Measurements from ENCODE around the gene SULT1E1.
A peak's percentile ranks its signal among the peaks of the same experiment; 100 is the strongest.

SULT1E1 gene

GRCh38 chr4:69858690-69859089 lies 1.3 kb downstream of the SULT1E1 start:
- ATAC-seq: peak; percentile 58
- no peak for TF ChIP-seq ZNF565 (CRISPR knock-in tag; conservative IDR thresholded peaks at IDR 0.05; ENCODE audit: low read depth)
- no peak for TF ChIP-seq SNAI2 (CRISPR knock-in tag; IDR thresholded peaks at IDR 0.05)
- no peak for TF ChIP-seq TCF4 (CRISPR knock-in tag; IDR thresholded peaks at IDR 0.05; ENCODE audit: borderline replicate concordance)
- no peak for TF ChIP-seq PPARA (CRISPR knock-in tag; IDR thresholded peaks at IDR 0.05; ENCODE audit: borderline replicate concordance)
- no peak for TF ChIP-seq CSRNP3 (CRISPR knock-in tag; IDR thresholded peaks at IDR 0.05)
- TF ChIP-seq, protein P1, sequence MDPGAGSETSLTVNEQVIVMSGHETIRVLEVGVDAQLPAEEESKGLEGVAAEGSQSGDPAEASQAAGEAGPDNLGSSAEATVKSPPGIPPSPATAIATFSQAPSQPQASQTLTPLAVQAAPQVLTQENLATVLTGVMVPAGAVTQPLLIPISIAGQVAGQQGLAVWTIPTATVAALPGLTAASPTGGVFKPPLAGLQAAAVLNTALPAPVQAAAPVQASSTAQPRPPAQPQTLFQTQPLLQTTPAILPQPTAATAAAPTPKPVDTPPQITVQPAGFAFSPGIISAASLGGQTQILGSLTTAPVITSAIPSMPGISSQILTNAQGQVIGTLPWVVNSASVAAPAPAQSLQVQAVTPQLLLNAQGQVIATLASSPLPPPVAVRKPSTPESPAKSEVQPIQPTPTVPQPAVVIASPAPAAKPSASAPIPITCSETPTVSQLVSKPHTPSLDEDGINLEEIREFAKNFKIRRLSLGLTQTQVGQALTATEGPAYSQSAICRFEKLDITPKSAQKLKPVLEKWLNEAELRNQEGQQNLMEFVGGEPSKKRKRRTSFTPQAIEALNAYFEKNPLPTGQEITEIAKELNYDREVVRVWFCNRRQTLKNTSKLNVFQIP (CRISPR knock-in tag; IDR thresholded peaks at IDR 0.05; ENCODE audit: borderline replicate concordance, low read depth): no peak
- no peak for TF ChIP-seq OSR1 (CRISPR knock-in tag; IDR thresholded peaks at IDR 0.05)
- TF ChIP-seq GLIS3 (CRISPR knock-in tag; IDR thresholded peaks at IDR 0.05): no peak
- TF ChIP-seq ZNF70 (CRISPR knock-in tag; IDR thresholded peaks at IDR 0.05): no peak
- no peak for TF ChIP-seq ZFP3 (CRISPR knock-in tag; IDR thresholded peaks at IDR 0.05)
- TF ChIP-seq TOX (CRISPR knock-in tag; IDR thresholded peaks at IDR 0.05; ENCODE audit: borderline replicate concordance): no peak
- TF ChIP-seq ARNTL (CRISPR knock-in tag; IDR thresholded peaks at IDR 0.05; ENCODE audit: borderline replicate concordance, low read depth): no peak
- no peak for TF ChIP-seq ISL1 (CRISPR knock-in tag; IDR thresholded peaks at IDR 0.05)
- no peak for TF ChIP-seq ZC3H10 (CRISPR knock-in tag; IDR thresholded peaks at IDR 0.05)
- TF ChIP-seq CREB5 (CRISPR knock-in tag; IDR thresholded peaks at IDR 0.05; ENCODE audit: low read depth): no peak
- no peak for TF ChIP-seq ZFP30 (CRISPR knock-in tag; IDR thresholded peaks at IDR 0.05)
- no peak for TF ChIP-seq BACH2 (CRISPR knock-in tag; IDR thresholded peaks at IDR 0.05; ENCODE audit: borderline replicate concordance)
- TF ChIP-seq RARB (CRISPR knock-in tag; IDR thresholded peaks at IDR 0.05): no peak
- no peak for TF ChIP-seq ESRRG (CRISPR knock-in tag; IDR thresholded peaks at IDR 0.05)
- no peak for TF ChIP-seq PATZ1 (CRISPR knock-in tag; IDR thresholded peaks at IDR 0.05; ENCODE audit: borderline replicate concordance)

- ATAC-seq: no peak
- TF ChIP-seq SNAI2 (CRISPR knock-in tag; IDR thresholded peaks at IDR 0.05): no peak
- no peak for TF ChIP-seq PATZ1 (CRISPR knock-in tag; IDR thresholded peaks at IDR 0.05; ENCODE audit: borderline replicate concordance)
- no peak for TF ChIP-seq ZNF8 (CRISPR knock-in tag; IDR thresholded peaks at IDR 0.05)
- no peak for TF ChIP-seq ZNF70 (CRISPR knock-in tag; IDR thresholded peaks at IDR 0.05)
- no peak for TF ChIP-seq TCF4 (CRISPR knock-in tag; IDR thresholded peaks at IDR 0.05; ENCODE audit: borderline replicate concordance)
- TF ChIP-seq ESRRG (CRISPR knock-in tag; IDR thresholded peaks at IDR 0.05): no peak
- TF ChIP-seq TOX (CRISPR knock-in tag; IDR thresholded peaks at IDR 0.05; ENCODE audit: borderline replicate concordance): no peak
- TF ChIP-seq CREB5 (CRISPR knock-in tag; IDR thresholded peaks at IDR 0.05; ENCODE audit: low read depth): no peak
- TF ChIP-seq GLIS3 (CRISPR knock-in tag; IDR thresholded peaks at IDR 0.05): no peak
- no peak for TF ChIP-seq ZC3H10 (CRISPR knock-in tag; IDR thresholded peaks at IDR 0.05)
- no peak for TF ChIP-seq ZFP3 (CRISPR knock-in tag; IDR thresholded peaks at IDR 0.05)
These were observed 4.1 kb downstream of the SULT1E1 start for GRCh38 chr4:69855822-69856221.

Data from SK-N-SH treated with all-trans-retinoic acid at 6 μM for 48 hours (cell line).